ENCODE measurements around the gene ATG10.

Gene ATG10

DNA sequence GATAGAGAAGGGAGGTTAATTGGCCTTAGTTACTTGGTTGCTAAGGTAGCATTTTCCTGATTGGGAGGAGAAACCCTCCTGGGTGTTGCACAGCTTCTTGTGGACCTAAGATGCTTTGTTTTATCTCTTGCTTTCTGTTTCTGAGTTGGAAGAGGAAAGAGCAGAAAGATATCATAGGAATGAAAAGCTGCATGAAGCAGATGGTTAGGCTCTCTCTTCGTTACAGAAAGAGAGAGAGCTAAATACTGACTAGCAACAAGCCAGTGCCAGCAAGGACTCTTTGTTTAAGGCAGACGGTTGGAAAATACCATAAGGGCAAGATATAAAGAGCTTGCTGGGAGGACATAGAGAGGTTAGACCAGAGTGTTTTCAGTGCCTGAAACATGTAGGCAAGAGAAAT is 103.1 kb downstream of the ATG10 start:
- TF ChIP-seq, protein P1, sequence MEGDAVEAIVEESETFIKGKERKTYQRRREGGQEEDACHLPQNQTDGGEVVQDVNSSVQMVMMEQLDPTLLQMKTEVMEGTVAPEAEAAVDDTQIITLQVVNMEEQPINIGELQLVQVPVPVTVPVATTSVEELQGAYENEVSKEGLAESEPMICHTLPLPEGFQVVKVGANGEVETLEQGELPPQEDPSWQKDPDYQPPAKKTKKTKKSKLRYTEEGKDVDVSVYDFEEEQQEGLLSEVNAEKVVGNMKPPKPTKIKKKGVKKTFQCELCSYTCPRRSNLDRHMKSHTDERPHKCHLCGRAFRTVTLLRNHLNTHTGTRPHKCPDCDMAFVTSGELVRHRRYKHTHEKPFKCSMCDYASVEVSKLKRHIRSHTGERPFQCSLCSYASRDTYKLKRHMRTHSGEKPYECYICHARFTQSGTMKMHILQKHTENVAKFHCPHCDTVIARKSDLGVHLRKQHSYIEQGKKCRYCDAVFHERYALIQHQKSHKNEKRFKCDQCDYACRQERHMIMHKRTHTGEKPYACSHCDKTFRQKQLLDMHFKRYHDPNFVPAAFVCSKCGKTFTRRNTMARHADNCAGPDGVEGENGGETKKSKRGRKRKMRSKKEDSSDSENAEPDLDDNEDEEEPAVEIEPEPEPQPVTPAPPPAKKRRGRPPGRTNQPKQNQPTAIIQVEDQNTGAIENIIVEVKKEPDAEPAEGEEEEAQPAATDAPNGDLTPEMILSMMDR (IDR thresholded peaks at IDR 0.05; ENCODE audit: poor library complexity, severe bottlenecking) = no peak
- DNase-seq (ENCODE audit: low spot score) (no peak), ATAC-seq (ENCODE audit: low read depth) (no peak)
- Histone ChIP-seq H3K9me3 (ENCODE audit: severe bottlenecking) (no peaks in the 10 kb centered on the region), H3K36me3 (ENCODE audit: low read depth) (no peaks in the 10 kb centered on the region), H3K4me1 (ENCODE audit: insufficient read depth, poor library complexity, severe bottlenecking) (no peaks in the 10 kb centered on the region), H3K4me3 (ENCODE audit: severe bottlenecking) (no peak overlapping the region), H3K27me3 (ENCODE audit: insufficient read depth, poor library complexity, severe bottlenecking) (no peaks in the 10 kb centered on the region), H3K27ac (ENCODE audit: poor library complexity, severe bottlenecking) (no peak overlapping the region)

DNA sequence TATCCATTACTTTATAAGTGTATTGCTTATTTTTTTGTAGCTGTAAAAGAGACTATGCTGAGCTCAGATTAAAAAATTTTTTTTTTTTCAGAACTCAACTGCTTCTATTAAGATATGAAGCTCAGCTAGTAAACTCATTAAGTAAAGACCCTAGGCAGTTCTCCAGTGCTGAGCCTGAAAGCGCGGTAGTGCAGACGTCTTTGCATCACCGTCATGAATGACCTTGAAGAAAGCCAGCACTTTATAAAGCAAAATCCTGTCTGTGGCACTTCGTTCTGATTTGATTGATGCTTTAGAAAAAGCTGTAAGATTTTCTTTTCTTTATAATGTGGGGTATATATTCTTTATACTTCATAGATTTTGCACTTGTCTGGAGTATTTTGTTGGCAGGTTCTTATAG is 105.7 kb downstream of the ATG10 start:
- ATAC-seq (ENCODE audit: low read depth) (no peak), DNase-seq (ENCODE audit: low spot score) (no peak)
- TF ChIP-seq, protein P1 (IDR thresholded peaks at IDR 0.05; ENCODE audit: poor library complexity, severe bottlenecking) = no peak
- H3K4me1 ChIP-seq (ENCODE audit: insufficient read depth, poor library complexity, severe bottlenecking) = no peaks in the 10 kb centered on the region
- H3K9me3 ChIP-seq (ENCODE audit: severe bottlenecking) = no peaks in the 10 kb centered on the region
- no peak overlapping the region for H3K27ac ChIP-seq (ENCODE audit: poor library complexity, severe bottlenecking)
- no peak overlapping the region for H3K4me3 ChIP-seq (ENCODE audit: severe bottlenecking)
- no peaks in the 10 kb centered on the region for H3K27me3 ChIP-seq (ENCODE audit: insufficient read depth, poor library complexity, severe bottlenecking)
- no peaks in the 10 kb centered on the region for H3K36me3 ChIP-seq (ENCODE audit: low read depth)

GRCh38 chr5:82091617-82092016 is 119.8 kb downstream of the ATG10 start:
- H3K4me1 ChIP-seq (ENCODE audit: insufficient read depth, poor library complexity, severe bottlenecking) = no peaks in the 10 kb centered on the region
- TF ChIP-seq, protein P1 (IDR thresholded peaks at IDR 0.05; ENCODE audit: poor library complexity, severe bottlenecking) = no peak

GRCh38 chr5:82095536-82095935 is 123.7 kb downstream of the ATG10 start:
- TF ChIP-seq, protein P1 (IDR thresholded peaks at IDR 0.05; ENCODE audit: poor library complexity, severe bottlenecking) = no peak
- H3K27me3 ChIP-seq (ENCODE audit: insufficient read depth, poor library complexity, severe bottlenecking) = no peaks in the 10 kb centered on the region
- H3K4me3 ChIP-seq (ENCODE audit: severe bottlenecking) = no peak overlapping the region
- H3K36me3 ChIP-seq (ENCODE audit: low read depth) = no peaks in the 10 kb centered on the region
- H3K27ac ChIP-seq (ENCODE audit: poor library complexity, severe bottlenecking) = no peak overlapping the region
- ATAC-seq (ENCODE audit: low read depth) = no peak
- no peak for DNase-seq (ENCODE audit: low spot score)
- H3K4me1 ChIP-seq (ENCODE audit: insufficient read depth, poor library complexity, severe bottlenecking) = no peaks in the 10 kb centered on the region
- no peaks in the 10 kb centered on the region for H3K9me3 ChIP-seq (ENCODE audit: severe bottlenecking)

More at GRCh38 chr5:82091617-82092016, 119.8 kb downstream of the ATG10 start:
- Histone ChIP-seq H3K27me3 (ENCODE audit: insufficient read depth, poor library complexity, severe bottlenecking) (no peaks in the 10 kb centered on the region), H3K27ac (ENCODE audit: poor library complexity, severe bottlenecking) (no peak overlapping the region), H3K9me3 (ENCODE audit: severe bottlenecking) (no peaks in the 10 kb centered on the region), H3K36me3 (ENCODE audit: low read depth) (no peaks in the 10 kb centered on the region), H3K4me3 (ENCODE audit: severe bottlenecking) (no peak overlapping the region)
- ATAC-seq (ENCODE audit: low read depth) (no peak), DNase-seq (ENCODE audit: low spot score) (no peak)

DNA sequence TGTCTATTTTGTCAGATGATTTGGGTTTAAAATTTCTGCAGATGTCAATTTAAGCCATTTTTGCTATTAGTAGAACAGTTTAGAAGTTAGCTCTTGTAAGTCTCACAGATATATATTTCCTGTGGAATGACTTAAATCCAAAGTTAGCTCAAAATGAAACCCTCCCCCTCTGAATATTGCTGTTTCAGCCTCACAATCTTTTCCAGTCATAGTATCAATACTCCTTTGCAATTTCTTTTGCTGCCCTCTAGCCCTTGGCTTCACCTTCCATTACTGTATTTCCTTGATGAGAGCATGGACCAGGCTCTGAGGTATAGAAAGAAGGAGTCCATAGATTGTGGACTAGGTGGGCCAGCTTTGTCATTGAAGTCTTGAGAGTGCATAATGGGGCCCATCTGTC is 124.4 kb downstream of the ATG10 start:
- H3K4me3 ChIP-seq (ENCODE audit: severe bottlenecking) = no peak overlapping the region
- H3K4me1 ChIP-seq (ENCODE audit: insufficient read depth, poor library complexity, severe bottlenecking) = no peaks in the 10 kb centered on the region
- H3K9me3 ChIP-seq (ENCODE audit: severe bottlenecking) = no peaks in the 10 kb centered on the region
- DNase-seq (ENCODE audit: low spot score) = no peak
- TF ChIP-seq, protein P1 (IDR thresholded peaks at IDR 0.05; ENCODE audit: poor library complexity, severe bottlenecking) = no peak
- no peak for ATAC-seq (ENCODE audit: low read depth)
- no peaks in the 10 kb centered on the region for H3K27me3 ChIP-seq (ENCODE audit: insufficient read depth, poor library complexity, severe bottlenecking)
- H3K27ac ChIP-seq (ENCODE audit: poor library complexity, severe bottlenecking) = no peak overlapping the region
- H3K36me3 ChIP-seq (ENCODE audit: low read depth) = no peaks in the 10 kb centered on the region

Data from RWPE2 (cell line).